ENCODE measurements around the gene NLRC5.
A peak's percentile ranks its signal among the peaks of the same experiment; 100 is the strongest.
"Not testable (repeated sequence)": the region's sequence is repeated elsewhere in the genome, so short reads cannot be mapped to it uniquely, and the experiment has no call there.

NLRC5 gene

GRCh38 chr16:57045694-57046381 lies 56.5 kb downstream of the NLRC5 start:
- DNase-seq (ENCODE audit: low spot score), result peak; percentile 85

GRCh38 chr16:57048095-57048494 lies 58.7 kb downstream of the NLRC5 start:
- DNase-seq (ENCODE audit: low spot score), result no peak

GRCh38 chr16:57049678-57050077 lies 60.3 kb downstream of the NLRC5 start:
- no peak for DNase-seq (ENCODE audit: low spot score)

GRCh38 chr16:57051696-57052228 lies 62.4 kb downstream of the NLRC5 start:
- DNase-seq (ENCODE audit: low spot score), result no peak

- no peak for DNase-seq (ENCODE audit: low spot score)
Observed at GRCh38 chr16:57053206-57053605, 63.8 kb downstream of the NLRC5 start.

GRCh38 chr16:57054338-57054737 lies 65.0 kb downstream of the NLRC5 start:
- DNase-seq (ENCODE audit: low spot score), result no peak

- no peak for DNase-seq (ENCODE audit: low spot score)
Observed at GRCh38 chr16:57054771-57055170, 65.4 kb downstream of the NLRC5 start.

- DNase-seq (ENCODE audit: low spot score), result no peak
Observed at GRCh38 chr16:57055671-57056070, 66.3 kb downstream of the NLRC5 start.

GRCh38 chr16:57058291-57058861 lies 69.0 kb downstream of the NLRC5 start:
- no peak for DNase-seq (ENCODE audit: low spot score)

- no peak for DNase-seq (ENCODE audit: low spot score)
Observed at GRCh38 chr16:57060323-57061083, 71.1 kb downstream of the NLRC5 start.

GRCh38 chr16:57061084-57061905 lies 71.9 kb downstream of the NLRC5 start:
- DNase-seq (ENCODE audit: low spot score), result no peak

- DNase-seq (ENCODE audit: low spot score), result no peak
Observed at GRCh38 chr16:57062329-57062728, 73.0 kb downstream of the NLRC5 start.

- not testable (repeated sequence) for DNase-seq (ENCODE audit: low spot score)
Observed at GRCh38 chr16:57063189-57063588, 73.8 kb downstream of the NLRC5 start.

- DNase-seq (ENCODE audit: low spot score), result no peak
Observed at GRCh38 chr16:57064995-57065394, 75.6 kb downstream of the NLRC5 start.

- no peak for DNase-seq (ENCODE audit: low spot score)
Observed at GRCh38 chr16:57066625-57067024, 77.3 kb downstream of the NLRC5 start.

- DNase-seq (ENCODE audit: low spot score), result no peak
Observed at GRCh38 chr16:57067347-57067746, 78.0 kb downstream of the NLRC5 start.

GRCh38 chr16:57069053-57069452 lies 79.7 kb downstream of the NLRC5 start:
- no peak for DNase-seq (ENCODE audit: low spot score)

- DNase-seq (ENCODE audit: low spot score), result no peak
Observed at GRCh38 chr16:57069635-57070370, 80.4 kb downstream of the NLRC5 start.

- no peak for DNase-seq (ENCODE audit: low spot score)
Observed at GRCh38 chr16:57070424-57070823, 81.1 kb downstream of the NLRC5 start.

GRCh38 chr16:57071081-57071732 lies 81.8 kb downstream of the NLRC5 start:
- DNase-seq (ENCODE audit: low spot score), result not testable (repeated sequence)

All from iPS-NIHi11 (cell line).